SKM-1 treated with dmso at 0.1 percent for 144 hours (cell line): ENCODE data around the gene C6orf62.
"Not testable (repeated sequence)": the region's sequence is repeated elsewhere in the genome, so short reads cannot be mapped to it uniquely, and the experiment has no call there.

ENCODE experiments used
- DNase-seq: peaks from one replicate; lab custom pipeline; 2025; ENCODE audit not compliant: unreplicated experiment; lab: John Stamatoyannopoulos, UW

The C6orf62 gene

DNA sequence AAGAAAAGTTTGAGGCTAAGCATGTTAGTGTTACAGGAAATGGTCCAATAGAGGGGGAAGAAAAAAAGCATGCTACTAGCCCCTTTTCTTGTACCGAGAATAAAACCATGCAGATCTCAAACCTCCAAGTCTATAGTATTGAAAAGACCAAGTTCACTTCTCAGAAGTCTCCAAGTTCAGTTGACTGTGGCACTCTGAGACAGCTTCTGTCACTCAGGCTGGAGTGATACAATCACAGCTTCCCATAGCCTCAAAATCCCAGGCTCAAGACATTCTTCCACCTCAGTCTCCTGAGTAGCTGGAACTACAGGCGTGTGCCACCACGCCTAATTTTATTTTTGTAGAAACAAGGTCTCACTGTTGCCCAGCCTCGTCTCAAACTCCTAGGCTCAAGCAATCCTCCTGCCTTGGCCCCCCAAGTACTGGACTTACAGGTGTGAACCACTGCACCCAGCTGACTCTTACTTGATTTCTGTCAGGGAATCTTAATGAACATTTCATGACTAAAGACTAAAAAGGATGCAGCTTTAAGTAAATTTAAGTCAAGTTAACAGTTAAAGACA lies 16.2 kb downstream of the C6orf62 start:
- DNase-seq, result no peak

DNA sequence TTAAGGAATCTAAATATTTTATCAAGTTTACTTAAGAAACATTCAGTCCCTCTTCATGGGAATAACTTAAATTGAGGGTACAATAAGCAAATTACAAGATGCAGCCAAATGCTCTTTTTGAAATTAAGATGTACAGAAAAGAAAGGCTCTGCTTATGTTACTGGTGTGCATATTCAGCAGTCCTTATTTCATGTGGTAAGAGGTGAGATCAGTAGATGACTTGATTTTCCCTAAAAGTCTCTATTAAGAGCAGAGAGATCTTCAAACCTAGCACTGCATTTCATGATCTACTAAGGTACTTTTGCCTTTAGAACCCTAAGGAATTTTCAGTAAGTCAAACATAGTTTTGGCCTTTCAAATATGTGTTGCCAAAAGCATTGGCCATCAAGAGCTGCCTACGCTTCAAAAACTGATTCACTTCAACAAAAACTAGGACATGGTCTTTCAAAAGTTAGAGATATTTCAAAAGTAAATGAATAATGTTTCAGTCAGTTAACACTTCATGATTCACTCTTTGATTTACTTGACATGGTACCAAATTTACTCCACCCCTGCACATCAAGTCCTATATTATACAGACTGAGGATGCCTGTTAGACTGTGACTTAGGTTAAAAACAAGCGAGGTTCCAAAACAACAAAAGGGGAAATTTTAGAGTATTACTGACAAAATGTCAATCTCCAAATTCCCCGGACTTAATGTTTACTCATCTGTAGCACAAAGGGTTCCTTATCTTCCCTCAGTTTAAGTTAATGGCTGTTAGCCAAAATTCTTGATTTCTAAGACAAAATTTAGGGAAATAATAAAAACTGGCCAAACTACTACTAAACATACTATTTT lies 19.2 kb downstream of the C6orf62 start:
- no peak for DNase-seq

- no peak for DNase-seq
Observed at GRCh38 chr6:24696097-24696496, 22.9 kb downstream of the C6orf62 start.

- not testable (repeated sequence) for DNase-seq
Observed at GRCh38 chr6:24695635-24696034, 23.3 kb downstream of the C6orf62 start.

GRCh38 chr6:24694198-24694597 lies 24.8 kb downstream of the C6orf62 start:
- DNase-seq, result no peak

- no peak for DNase-seq
Observed at GRCh38 chr6:24692848-24693592, 25.9 kb downstream of the C6orf62 start.

DNA sequence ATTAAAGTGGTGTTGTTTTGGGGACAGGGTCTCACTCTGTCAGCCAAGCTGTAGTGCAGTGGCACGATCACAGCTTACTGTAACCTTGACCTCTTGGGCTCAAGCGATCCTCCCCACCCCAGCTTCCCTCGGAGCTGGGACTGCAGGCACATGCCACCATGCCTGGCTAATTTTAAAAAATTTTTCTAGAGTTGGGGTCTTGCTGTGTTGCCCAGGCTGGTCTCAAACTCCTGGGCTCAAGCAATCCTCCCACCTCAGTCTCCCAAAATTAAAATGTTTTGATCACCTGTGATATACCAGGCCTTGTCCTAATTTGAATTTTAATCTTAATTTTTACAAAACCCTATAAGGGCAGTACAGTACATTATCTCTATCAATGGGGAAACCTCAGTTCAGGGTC lies 26.5 kb downstream of the C6orf62 start:
- no peak for DNase-seq

- DNase-seq, result no peak
Observed at GRCh38 chr6:24692003-24692402, 27.0 kb downstream of the C6orf62 start.

- no peak for DNase-seq
Observed at GRCh38 chr6:24691550-24691949, 27.4 kb downstream of the C6orf62 start.

DNA sequence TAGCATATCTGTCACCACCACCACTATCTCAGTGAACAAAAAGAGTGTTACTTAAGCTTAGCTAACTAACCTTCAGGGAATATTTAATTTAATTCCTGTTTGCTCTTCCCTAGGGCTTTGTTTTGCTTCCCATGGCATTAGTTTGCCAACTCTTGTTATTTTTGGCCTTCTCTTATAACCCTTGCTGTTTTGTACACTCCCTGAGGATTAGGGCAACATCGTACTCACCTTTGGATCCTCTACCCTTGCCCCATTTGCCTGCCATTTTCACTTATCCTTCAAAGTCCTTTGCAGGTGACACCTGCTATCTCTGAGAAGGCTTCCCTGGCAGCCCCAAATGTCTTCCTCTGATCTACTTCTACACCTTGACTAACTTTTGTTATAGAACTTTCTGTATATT lies 28.4 kb downstream of the C6orf62 start:
- DNase-seq, result no peak

DNA sequence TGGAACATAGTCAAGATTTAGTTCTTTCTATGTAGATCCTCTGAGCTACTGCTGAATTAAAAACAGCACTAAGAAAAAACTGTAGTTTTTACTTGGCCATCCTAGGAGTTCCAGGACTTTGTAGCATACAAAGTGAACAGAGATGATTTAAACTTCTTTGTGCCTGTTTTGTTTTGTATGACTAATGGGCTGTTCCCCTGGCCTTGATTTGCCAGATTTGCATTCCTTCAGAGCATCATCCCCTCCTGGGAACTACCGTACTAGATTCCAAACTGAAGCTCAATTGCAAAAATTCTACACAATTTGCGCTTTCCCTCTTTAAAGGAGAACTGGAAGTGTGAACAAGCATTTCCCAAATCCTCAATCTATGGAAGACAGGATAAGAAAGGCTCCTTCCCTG lies 29.0 kb downstream of the C6orf62 start:
- no peak for DNase-seq

- DNase-seq, result no peak
Observed at GRCh38 chr6:24686946-24687345, 32.0 kb downstream of the C6orf62 start.

DNA sequence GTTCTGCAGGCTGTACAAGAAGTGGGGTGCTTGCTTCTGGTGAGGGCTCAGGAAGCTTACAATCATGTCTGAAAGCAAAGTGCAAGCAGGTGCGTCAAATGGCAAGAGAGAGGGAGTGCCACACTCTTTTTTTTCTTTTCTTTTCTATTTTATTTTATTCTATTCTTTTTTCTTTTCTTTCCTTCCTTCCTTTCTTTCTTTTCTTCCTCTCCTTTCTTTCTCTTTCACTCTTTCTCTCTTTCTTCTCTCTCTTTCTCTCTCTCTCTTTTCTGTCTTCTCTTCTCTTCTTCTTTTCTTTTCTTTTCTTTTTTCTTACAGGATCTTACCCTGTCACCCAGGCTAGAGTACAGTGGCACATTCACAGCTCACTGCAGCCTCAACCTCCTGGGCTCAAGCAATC lies 32.5 kb downstream of the C6orf62 start:
- no peak for DNase-seq

- no peak for DNase-seq
Observed at GRCh38 chr6:24683297-24684296, 35.4 kb downstream of the C6orf62 start.

GRCh38 chr6:24680582-24680981 lies 38.4 kb downstream of the C6orf62 start:
- no peak for DNase-seq

GRCh38 chr6:24678792-24679352 lies 40.1 kb downstream of the C6orf62 start:
- not testable (repeated sequence) for DNase-seq

DNA sequence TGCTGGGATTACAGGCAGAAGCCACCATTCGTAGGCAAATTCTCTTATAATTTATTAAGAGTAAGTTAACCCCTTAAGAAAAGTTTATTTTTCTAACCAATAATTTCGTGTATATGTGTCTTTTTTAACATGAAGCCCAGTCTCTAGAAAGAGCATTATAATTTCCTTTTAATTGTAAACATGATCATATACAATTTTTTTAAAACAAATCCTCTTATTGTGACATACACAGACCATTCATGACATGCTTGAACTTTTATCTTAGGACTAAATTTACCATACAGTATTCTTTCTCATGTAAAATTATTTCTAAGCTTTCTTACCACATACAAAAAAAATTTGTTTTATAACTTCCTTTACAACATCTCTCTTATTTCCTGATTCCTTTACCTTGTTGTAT lies 45.3 kb downstream of the C6orf62 start:
- no peak for DNase-seq

- DNase-seq, result no peak
Observed at GRCh38 chr6:24672620-24673182, 46.3 kb downstream of the C6orf62 start.

- DNase-seq, result not testable (repeated sequence)
Observed at GRCh38 chr6:24671077-24671476, 47.9 kb downstream of the C6orf62 start.

DNA sequence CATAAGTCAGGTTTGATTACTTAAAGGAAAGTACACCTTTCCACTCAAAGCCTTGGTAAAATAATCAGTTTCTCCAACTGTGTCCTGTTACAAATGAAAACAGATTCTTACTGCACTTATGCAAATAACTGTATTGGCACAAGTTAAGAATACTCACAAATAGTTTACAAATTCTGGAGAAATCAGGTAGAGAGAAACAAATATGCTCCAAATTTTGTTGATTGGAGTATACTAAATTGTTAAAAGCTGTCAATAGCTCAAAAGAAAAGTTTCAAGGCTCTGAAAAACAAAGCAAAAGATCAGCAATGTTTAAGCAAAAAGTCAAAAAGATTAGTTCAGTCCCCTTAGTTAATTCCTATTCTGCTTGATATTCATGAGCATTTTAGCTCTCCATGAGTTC lies 48.5 kb downstream of the C6orf62 start:
- DNase-seq, result not testable (repeated sequence)
